ENCODE data around the gene NAGPA.
"Not testable (repeated sequence)": the region's sequence is repeated elsewhere in the genome, so short reads cannot be mapped to it uniquely, and the experiment has no call there.

The NAGPA gene, protein sequence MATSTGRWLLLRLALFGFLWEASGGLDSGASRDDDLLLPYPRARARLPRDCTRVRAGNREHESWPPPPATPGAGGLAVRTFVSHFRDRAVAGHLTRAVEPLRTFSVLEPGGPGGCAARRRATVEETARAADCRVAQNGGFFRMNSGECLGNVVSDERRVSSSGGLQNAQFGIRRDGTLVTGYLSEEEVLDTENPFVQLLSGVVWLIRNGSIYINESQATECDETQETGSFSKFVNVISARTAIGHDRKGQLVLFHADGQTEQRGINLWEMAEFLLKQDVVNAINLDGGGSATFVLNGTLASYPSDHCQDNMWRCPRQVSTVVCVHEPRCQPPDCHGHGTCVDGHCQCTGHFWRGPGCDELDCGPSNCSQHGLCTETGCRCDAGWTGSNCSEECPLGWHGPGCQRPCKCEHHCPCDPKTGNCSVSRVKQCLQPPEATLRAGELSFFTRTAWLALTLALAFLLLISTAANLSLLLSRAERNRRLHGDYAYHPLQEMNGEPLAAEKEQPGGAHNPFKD

DNA sequence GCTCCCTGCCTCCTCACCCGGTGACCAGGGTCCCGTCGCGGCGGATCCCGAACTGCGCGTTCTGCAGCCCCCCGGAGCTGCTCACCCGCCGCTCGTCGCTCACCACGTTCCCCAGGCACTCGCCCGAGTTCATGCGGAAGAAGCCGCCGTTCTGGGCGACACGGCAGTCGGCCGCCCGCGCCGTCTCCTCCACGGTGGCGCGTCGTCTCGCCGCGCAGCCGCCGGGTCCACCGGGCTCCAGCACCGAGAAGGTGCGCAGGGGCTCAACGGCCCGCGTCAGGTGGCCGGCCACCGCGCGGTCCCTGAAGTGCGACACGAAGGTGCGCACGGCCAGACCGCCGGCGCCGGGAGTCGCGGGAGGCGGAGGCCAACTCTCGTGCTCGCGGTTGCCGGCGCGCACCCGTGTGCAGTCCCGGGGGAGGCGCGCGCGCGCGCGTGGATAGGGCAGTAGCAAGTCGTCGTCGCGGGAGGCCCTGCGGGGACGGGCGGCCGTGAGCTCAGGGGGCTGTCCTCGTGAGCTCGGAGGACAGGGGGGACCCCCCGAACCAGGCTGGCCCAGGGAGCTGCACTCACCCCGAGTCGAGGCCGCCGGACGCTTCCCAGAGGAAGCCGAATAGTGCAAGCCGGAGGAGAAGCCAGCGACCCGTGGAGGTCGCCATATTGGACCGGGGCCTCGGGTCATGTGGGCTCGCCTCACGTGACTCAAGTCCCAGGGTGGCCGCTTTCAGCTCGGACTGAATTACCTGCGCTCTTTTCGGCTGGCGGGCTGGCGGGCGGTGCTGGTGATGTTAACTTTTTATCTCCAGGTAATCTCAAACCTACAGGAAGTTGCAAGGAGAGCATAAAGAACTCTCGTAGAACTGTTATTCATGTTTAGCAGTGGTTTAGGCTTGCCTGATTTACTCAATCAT is at the start of gene NAGPA:
Gene NAGPA (minus strand): TSS at position 680 of the 911 bp plus-strand sequence. CDS start 21 bp downstream, at position 659.
- TF ChIP-seq, protein P1, sequence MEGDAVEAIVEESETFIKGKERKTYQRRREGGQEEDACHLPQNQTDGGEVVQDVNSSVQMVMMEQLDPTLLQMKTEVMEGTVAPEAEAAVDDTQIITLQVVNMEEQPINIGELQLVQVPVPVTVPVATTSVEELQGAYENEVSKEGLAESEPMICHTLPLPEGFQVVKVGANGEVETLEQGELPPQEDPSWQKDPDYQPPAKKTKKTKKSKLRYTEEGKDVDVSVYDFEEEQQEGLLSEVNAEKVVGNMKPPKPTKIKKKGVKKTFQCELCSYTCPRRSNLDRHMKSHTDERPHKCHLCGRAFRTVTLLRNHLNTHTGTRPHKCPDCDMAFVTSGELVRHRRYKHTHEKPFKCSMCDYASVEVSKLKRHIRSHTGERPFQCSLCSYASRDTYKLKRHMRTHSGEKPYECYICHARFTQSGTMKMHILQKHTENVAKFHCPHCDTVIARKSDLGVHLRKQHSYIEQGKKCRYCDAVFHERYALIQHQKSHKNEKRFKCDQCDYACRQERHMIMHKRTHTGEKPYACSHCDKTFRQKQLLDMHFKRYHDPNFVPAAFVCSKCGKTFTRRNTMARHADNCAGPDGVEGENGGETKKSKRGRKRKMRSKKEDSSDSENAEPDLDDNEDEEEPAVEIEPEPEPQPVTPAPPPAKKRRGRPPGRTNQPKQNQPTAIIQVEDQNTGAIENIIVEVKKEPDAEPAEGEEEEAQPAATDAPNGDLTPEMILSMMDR (IDR thresholded peaks at IDR 0.05; ENCODE audit: low read depth, low read length, missing control alignments), result no peak
- H3K4me3 ChIP-seq (ENCODE audit: low read depth, low read length), result peak within 1 kb of the TSS; percentile 94
- peak; percentile 41 for DNase-seq (ENCODE audit: low read depth)

DNA sequence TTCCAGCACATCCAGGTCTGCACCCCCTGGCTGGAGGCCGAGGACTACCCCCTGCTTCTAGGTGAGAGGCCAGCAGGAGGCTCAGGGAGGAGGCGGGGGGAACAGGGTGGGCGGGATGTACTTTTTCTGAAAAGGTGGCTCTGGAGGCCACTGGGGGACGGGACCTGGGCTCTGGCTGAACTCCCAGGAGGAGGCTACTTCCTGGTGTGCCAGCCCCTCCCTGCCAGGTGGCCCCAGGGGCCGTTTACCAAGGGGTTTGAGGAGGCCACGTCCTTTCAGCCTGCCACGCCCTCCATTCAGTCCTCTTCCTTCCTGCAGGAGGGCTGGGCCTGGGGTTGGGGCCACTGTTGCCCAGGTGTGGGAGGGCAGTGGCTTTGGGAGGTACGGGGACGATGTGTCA is 47.3 kb upstream of the NAGPA start:
- DNase-seq (ENCODE audit: low read depth), result not testable (repeated sequence)

DNA sequence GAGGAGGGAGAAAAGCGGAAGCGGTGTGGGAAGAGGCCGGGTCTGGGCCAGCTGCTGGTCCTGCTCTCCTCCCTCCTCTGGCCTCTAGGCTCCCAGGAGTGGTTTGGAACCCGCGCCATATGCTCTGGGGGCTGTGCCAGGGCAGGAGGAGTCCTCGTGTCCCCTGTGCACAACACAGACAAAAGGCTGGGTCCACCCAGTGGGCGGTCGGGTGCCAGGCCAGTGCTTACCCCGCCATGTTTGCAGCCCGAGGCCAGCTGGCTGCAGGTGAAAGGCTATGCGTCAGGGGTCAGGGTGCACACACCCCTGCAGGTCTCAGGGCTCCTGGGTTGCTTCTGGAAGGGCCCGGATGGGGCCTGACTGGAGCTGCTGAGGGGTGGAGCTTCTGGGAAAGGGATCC is 46.7 kb upstream of the NAGPA start:
- not testable (repeated sequence) for H3K4me3 ChIP-seq (ENCODE audit: low read depth, low read length); DNase-seq (ENCODE audit: low read depth)

More for the DNA sequence above, 47.3 kb upstream of the NAGPA start:
- H3K4me3 ChIP-seq (ENCODE audit: low read depth, low read length), result not testable (repeated sequence)

DNA sequence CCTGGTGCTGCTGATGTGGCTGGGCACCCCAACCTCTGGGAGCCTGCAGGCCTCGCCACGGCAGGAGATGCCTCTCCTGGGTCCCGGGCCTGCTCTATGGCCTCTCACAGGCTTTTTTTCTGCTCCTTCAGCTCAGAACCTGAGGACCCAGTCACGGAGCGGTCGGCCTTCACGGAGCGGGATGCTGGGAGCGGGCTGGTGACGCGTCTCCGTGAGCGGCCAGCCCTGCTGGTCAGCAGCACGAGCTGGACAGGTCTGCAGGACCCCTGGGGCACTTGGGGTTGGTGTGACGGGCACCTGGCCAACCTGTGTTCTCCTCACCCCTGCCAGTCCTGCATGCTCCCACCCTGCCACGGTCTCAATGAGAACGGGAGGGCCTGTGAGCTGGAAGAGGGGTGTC is 44.9 kb upstream of the NAGPA start:
- no peak for DNase-seq (ENCODE audit: low read depth)
- TF ChIP-seq, protein P1 (IDR thresholded peaks at IDR 0.05; ENCODE audit: low read depth, low read length, missing control alignments), result no peak

DNA sequence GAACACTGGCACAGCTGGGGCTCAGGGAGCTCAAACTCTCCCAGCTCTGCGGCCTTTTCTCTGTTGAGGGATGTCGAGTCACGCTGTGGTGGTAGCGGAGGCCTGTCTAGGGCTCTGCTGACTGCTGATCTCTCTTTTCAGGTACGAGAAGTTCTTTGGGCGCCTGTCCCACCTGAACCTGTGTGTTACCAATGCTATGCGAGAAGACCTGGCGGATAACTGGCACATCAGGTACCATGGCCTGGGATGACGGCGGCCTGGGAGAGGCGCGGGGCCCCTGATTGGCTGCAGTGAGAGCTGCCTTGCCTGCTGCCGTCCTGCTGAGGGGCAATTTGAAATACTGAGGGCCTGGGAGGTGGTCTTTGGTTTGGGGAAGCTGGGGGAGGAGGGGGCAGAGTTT is 43.6 kb upstream of the NAGPA start:
- DNase-seq (ENCODE audit: low read depth), result no peak
- H3K4me3 ChIP-seq (ENCODE audit: low read depth, low read length), result no peak overlapping the region
- TF ChIP-seq, protein P1 (IDR thresholded peaks at IDR 0.05; ENCODE audit: low read depth, low read length, missing control alignments), result no peak

More for the DNA sequence above, 44.9 kb upstream of the NAGPA start:
- no peak overlapping the region for H3K4me3 ChIP-seq (ENCODE audit: low read depth, low read length)

DNA sequence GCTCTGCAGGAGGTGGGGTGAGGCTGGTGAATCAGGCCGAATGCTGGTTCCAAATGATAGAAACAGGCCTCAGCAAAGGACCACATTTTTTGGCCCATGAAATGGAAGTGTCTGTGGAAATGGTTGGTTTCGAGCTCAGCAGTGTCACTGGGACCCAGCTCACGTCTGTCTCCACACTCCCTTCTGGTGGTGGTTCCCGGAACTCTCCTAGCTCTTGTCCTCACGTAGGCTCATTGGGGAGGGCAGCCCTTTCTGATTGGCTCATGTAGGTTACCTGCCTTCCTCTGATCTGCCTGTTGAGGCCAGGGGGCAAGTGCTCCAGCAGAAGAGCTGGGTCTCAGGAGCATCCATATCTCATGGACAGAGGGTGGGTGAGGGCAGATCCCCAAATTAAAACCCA is 41.9 kb upstream of the NAGPA start:
- no peak overlapping the region for H3K4me3 ChIP-seq (ENCODE audit: low read depth, low read length)
- TF ChIP-seq, protein P1 (IDR thresholded peaks at IDR 0.05; ENCODE audit: low read depth, low read length, missing control alignments), result no peak
- DNase-seq (ENCODE audit: low read depth), result no peak

DNA sequence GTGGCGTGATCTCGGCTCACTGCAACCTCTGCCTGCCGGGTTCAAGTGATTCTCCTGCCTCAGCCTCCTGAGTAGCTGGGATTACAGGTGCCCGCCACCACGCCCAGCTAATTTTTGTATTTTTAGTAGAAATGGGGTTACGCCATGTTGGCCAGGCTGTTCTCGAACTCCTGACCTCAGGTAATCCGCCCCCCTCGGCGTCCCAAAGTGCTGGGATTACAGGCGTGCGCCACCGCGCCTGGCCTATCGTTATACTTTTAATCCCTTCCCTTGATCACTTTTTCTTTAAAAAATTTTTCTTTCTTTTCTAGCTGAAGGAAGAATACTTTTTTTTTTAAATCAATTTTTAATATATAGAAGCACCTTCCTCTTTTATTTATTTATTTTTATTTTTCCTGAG is 40.0 kb upstream of the NAGPA start:
- DNase-seq (ENCODE audit: low read depth); H3K4me3 ChIP-seq (ENCODE audit: low read depth, low read length): not testable (repeated sequence)

DNA sequence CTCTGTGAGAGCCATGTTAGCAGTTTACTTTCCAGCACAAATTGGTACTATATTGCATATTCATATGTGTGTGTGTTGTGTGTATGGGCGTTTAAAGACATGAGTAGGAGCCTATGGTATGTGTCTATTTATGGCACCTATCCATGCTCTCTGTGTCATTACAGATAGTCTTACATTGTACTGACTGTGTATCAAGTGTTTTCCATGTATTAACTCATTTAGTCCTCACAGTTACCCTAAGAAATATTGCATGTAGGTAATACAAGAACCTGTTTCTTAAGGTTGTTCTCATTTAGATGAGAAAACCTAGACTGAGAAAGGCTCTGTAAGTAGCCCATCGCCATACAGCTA is 39.5 kb upstream of the NAGPA start:
- DNase-seq (ENCODE audit: low read depth), result no peak
- no peak overlapping the region for H3K4me3 ChIP-seq (ENCODE audit: low read depth, low read length)
- TF ChIP-seq, protein P1 (IDR thresholded peaks at IDR 0.05; ENCODE audit: low read depth, low read length, missing control alignments), result no peak
